Activated T-helper 1 cell treated with Interleukin-2 at 50 U/mL for 16 hours (primary cell): ENCODE results near the gene SMCO4.
"Not testable (repeated sequence)": the region's sequence is repeated elsewhere in the genome, so short reads cannot be mapped to it uniquely, and the experiment has no call there.

ENCODE experiments used
- DNase-seq: peaks from one replicate; pipeline ENCODE4 v3.0.0-alpha.2; 2020; ENCODE audit warnings: low read depth

Gene SMCO4, protein sequence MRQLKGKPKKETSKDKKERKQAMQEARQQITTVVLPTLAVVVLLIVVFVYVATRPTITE

DNA sequence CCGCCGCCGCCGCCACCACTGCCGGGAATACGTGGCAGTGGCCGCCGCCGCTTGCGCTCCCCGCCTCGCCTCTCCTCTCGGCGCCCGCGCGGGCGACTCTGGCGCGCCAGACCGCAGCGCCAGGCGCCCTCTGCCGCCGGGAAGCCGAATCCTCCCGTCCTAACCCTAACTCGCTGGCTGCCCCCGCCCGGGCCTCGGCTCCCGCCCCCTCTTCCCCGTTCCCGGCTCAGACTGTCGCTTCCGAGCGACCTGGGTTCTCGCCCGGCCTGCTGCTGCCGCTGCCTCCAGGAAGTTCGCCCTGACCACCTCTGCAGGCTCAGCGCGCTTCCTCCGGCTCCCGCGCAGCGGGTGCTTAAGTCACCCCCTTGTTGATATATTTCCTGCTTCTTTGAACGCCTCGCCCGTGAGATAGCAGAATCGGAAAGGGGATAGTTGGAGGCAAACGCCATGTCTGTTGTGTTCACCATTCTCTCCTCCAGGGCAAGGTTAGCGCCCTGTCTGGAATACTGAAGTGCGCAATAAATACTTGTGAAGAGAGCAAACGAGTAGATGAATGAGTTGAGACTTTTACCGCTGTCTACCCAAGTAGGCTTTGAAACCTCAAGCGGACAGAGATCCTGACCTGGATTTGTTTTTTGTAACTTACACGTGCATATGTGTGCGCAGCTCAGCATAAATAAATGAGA, at the start of gene SMCO4:
SMCO4 (minus strand) TSS at position 100 of the 686 bp plus-strand sequence. CDS start 64,202 bp downstream, outside the sequence.
- DNase-seq: peak; percentile 43

DNA sequence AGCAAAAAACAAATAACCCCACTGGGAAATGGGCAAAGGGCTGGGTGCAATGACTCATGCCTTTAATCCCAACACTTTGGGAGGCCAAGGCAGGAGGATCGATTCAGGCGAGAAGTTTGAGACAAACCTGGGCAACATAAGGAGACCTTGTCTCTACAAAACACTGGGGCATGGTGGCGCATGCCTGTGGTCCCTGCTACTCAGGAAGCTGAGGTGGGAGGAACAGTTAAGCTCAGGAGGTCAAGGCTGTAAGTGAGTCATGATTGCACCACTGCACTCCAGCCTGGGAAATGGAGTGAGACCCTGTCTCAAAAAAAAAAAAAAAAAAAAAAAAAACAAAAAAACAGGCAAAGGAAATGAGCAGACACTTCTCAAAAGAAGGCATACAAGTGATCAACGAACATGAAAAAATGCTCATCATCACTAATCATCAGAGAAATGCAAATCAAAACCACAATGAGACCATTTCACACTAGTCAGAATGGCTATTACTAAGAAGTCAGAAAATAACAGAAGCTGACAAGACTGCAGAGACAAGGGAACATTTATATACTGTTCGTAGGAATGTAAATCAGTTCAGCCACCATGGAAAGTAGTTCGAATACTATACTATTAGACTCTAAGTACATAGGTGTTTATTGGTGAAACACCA, 48.2 kb upstream of the SMCO4 start:
- DNase-seq: no peak

DNA sequence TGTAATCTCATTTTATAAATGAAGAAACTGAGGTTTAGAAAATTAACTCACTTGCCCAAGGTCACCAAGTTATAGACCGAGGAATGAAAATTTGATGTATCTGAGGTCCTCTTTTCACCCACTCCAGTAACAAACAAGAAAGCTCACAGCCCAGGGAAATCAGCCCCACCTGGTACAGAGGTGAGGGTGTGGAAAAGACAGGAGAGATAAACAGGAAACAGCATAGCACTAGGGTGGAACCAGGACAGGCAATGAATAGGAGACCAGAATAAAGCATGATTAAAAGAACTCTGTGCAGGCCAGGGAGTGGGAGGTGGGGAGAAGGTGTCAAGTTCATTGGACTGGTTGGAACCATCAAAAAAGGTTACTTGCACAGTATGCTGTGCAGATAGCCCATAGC, 46.2 kb upstream of the SMCO4 start:
- no peak for DNase-seq

DNA sequence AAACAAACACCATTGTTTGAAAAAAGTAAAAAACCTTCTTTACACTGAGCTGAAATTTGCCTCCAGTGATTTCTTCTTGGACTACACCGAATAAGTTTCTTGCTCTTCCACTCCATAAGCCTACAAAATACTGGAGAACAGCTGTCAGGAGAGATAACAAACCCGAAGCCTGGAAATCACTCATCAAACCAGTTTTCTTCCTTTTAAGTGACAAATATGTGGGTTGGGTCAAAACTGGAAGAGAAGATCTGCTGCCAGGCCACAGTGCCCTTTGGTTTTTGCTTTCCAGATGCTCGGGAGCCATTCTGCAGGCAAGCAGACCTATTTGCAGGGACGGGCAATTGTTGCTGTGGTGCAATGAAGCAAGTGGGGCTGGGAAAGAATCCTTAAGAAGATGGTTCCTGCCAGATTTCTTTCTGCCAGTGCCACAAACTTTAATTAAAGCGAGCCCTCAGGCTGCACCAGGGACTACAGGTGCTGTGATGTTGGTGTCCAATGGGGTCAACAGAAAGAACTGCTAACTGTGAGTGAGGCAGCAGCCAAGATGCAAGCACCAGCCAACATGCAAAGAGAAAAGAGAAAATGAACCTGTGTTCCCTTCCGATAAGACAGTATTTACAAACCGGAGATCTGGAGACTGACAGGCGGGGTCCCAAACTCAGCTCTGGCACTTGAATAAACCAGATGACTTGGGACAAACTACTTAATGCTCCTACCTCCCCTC, 44.8 kb upstream of the SMCO4 start:
- DNase-seq: no peak

DNA sequence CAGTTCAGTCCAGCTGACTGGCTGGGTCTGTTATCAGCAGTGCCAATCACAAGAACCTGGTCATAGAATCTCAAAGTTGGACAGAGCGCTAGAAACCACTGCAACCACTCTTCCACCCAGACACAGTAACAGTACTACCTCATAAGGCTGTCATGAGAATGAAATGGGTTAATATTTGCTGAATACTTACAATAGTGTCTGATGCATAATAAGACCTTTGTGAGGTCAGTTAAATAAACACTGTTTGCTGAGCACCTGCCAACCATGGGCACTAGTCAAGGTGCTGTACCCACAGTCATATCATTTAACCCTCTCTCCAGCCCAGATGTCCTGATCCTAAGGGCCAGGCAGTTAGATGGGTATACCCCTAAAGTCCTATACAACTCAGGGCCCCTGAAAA, 44.2 kb upstream of the SMCO4 start:
- DNase-seq: not testable (repeated sequence)

DNA sequence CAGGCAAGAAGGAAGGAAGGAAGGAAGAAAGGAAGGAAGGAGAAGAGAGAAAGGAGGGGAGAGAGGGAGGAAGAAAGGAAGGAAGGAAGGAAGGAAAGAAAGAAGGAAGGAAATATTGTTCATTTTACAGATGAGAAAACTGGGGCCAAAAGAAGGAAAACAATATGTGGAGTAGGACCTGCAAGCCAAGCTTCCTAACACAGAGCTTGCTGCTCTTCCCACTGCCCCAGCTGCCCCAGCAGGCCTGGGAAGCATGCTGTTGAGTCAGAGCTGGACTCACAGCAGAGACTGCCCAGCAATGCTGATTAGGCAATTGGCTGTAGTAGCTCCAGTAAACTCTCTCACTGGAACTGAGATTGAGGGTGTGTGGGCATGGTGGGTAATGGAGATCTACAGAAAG, 42.6 kb upstream of the SMCO4 start:
- no peak for DNase-seq

DNA sequence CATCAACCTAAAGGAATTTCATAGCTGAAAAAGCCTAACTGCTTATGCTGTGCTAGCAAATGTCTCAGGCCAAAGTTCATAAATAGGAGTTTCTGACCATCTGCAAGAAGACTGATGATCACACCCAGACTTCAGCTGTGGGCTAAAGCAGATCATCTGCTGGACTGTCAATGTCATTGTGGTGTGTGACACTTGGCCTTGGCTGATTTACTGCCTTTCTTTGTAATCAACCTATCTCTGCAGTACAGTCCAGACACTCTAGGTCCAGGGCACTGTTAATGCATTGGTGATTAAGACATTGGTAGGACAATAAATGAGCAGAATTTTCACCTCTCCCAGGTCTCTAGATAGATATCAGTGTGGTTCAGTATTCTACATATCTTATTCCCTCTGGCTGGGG, 40.3 kb upstream of the SMCO4 start:
- DNase-seq: no peak

DNA sequence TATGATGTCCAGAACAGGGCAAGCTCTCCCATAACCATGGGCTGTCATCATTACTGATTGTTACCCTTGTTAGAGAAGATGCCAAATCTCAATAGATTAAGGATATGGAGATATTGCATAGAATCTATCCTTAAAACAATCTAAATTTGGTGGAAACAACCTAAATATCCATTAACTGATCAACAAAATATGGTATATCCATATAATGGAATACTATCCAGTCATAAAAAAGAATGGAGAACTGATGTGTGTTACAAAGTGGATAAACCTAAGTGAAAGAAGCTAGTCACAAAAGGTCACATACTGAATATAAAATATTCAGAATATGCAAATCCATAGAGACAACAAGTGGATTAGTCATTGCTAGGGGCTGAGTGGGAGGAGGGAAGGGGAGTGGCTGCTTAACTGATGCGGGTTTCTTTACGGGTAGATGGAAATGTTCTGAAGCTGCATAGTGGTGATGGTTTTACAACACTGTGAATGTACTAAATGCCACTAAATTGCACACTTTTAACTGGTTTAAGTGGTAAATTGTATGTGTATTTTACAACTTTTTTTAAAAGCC, 36.1 kb upstream of the SMCO4 start:
- no peak for DNase-seq

DNA sequence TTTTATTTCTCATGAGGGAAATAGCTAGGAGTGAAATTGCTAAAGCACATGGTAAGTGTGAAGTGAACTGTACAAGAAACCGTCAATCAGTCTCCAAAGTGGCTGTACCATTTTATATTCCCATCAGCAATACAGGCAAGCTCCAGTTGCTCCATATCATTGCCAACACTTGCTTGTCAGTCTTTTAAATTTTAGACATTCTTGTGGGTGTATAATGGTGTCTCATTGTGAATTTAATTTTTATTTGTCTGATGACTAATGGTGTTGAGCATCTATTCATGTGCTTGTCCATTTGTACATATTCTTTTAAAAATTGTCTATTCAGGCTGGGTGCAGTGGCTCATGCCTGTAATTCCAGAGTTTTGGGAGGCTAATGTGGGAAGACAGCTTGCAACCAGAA, 34.1 kb upstream of the SMCO4 start:
- no peak for DNase-seq

DNA sequence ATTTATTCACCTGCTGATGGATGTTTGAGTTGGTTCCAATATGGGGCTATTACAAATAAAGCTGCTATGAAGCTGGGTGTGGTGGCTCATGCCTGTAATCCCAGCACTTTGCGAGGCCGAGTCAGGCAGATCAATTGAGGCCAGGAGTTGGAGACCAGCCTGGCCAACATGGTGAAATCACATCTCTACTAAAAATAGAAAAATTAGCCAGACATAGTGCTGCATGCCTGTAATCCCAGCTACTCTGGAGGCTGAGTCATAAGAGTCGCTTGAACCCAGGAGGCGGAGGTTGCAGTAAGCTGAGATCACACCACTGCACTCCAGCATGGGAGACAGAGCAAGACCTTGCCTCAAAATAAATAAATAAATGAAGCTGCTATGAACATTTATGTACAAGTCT, 33.7 kb upstream of the SMCO4 start:
- not testable (repeated sequence) for DNase-seq

DNA sequence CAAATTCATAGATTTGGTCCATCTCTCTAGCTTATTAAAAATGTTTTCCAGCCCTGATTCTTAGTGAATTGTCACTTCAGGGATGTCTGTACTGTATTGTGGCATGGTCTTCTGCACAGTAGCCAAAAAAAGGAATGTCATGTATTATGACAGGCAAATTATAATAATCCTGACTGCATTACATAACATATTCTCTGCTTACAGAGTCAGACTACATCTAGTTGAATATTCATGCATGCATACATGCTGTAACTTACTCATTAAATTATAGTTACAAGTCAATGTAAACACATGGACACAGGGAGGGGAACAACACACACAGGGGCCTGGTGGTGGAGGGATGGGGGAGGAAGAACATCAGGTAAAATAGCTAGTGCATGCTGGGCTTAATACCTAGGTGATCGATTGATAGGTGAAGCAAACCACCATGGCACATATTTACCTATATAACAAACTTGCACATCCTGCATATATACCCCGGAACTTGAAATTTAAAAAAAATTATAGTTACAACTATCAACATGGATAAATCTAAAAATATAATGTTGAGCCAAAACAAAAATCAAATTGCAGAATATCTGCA, 31.5 kb upstream of the SMCO4 start:
- DNase-seq: no peak

DNA sequence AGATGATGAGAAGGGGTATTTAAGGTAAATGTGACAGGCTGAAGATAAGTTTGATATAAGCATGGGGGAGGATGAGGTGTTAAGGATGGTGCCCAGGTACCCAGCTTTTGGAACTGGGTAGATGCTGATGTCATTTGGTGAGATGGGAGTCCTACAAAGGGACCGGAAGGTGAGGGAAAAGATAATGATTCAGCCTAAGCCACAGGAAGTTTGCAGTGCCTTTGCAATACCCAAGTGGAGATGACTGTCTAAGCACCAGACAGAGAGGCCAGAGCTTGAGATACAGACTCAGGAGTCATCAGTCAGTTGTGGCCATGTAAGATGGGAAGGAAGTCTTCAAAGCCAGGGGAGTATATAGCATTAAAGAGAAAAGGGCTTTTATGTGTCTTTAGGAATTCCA, 30.0 kb upstream of the SMCO4 start:
- no peak for DNase-seq

DNA sequence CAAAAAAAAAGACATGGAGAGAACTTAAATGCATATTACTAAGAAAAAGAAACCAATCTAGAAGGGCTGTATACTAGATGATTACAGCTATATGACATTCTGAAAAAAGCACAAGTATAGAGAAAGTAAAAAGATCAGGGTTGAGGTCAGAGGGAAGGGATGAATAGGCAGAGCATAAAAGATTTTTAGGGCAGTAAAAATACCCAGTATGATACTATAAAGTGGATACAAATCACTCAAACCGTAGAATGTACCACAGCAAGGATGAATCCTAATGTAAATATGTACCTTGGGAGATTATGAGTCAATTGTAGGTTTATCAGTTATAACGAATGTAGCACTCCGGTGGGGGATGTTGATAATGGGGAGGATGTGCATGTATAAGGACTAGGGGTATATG, 29.4 kb upstream of the SMCO4 start:
- no peak for DNase-seq

DNA sequence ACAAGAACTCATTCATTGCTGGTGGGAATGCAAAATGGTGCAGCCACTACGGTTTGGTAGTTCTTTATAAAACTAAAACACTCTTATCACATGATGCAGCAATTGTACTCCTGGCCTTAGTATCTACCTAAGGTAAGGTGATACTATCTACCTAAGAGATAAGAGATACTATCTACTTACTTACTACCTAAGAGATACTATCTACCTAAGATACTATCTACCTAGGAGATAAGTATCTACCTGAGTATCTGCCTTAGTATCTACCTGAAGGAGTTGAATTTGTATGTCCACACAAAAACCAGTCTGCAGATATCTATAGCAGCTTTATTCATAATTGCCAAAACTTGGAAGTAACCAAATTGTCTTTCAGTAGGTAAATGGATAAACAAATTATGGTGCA, 29.0 kb upstream of the SMCO4 start:
- DNase-seq: no peak

DNA sequence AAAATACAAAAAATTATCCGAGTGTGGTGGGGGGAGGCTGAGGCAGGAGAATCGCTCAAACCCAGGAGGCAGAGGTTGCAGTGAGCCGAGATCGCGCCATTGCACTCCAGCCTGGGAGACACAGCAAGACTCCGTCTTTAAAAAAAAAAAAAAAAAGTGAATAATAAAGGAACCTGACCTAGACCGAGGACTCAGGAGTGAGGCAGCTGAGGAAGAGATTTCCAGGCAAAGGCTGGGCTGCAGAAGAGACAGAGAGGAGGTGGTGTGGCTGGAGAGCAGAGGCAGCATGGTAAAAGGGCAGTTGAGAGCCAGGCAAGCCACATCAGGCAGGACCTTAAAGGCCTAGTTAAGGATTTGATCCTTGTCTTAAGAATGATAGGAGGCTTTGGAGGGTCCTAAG, 28.4 kb upstream of the SMCO4 start:
- DNase-seq: no peak

DNA sequence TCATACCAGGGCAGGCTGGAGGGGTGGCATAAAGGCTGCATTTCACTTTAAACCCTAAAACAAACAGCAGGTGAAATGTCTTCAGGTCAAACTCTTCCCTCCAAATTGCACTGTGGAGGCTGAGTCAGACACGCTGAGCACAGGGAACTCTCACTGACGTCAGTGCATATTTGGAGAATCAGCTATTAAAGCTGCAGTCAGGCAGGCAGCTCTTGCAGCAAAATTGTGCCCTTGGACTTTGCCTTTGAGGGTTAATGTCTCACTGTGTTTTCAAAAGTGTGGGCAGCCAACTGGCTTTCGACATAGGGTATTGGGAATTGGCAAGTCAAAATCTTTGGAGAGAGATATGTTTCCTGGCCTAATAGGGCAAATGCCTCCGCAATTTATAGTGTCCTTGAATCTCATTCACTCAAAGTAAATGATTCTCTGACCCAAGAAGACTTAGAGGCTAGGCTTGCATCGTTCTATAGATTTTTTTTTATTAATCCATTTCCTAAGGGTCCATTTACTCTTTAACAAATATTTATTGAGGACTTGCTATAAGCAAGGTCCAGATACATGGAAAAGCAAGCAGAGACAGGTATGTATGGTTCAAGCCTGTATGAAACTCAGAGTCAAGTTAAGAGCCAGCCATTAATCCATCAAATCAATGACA, 27.7 kb upstream of the SMCO4 start:
- no peak for DNase-seq

DNA sequence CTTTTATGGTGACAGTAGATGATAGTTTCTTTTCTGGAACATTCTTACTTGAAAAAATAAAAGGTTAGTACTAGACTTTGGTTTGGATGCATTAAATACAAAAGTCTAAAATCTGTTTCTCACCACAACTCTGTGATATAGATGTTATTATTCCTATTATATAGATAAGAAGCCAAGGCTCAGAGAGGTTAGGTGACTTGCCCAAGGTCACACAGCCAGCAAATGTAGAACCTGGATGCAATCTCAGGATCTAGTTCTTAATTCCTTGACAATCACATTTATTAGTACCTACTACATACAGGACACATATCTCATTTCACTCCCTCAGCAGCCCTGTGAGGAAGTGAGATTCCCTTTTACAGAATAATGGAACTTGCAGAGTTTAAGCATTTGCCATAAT, 26.3 kb upstream of the SMCO4 start:
- DNase-seq: no peak

DNA sequence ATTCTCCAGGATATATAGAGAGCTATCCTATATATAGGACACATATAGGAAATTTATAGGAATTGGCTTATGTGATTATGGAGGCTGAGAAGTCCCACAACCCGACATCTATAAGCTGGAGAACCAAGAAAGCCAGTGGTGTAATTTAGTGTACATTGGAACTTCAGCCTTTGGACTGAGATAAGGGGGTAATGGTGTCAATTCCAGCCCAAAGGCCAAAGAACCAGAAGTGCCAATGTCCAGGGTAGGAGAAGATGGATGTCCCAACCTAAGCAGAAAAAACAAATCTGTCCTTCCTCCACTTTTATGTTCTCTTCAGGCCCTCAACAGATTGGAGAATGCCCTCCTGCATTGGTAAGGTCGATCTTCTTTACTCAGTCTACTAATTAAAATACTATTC, 25.5 kb upstream of the SMCO4 start:
- no peak for DNase-seq

DNA sequence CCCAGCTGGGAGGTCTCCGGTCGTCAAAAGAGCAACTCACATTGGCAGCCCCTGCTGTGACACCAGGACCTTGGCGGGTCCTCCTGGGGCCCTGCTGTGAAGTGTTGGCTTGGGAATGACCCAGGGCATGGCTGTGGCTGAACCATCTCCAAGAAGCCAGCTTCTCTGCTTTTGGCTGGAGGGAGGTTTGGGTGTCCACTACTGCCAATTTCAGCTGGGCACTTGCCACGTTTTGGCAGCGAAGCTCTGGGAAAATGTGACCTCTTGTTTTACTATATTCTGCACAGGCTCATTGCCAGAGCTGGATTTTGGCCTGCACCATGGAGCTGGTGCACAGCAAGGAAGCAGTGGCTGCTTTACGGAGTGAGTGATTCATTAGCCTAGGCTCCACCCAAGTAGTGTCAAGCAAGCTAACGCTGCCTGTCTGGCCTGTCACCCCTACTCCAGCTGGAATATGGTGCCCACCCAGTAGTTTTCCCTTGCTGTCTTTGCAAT, 24.3 kb upstream of the SMCO4 start:
- no peak for DNase-seq

DNA sequence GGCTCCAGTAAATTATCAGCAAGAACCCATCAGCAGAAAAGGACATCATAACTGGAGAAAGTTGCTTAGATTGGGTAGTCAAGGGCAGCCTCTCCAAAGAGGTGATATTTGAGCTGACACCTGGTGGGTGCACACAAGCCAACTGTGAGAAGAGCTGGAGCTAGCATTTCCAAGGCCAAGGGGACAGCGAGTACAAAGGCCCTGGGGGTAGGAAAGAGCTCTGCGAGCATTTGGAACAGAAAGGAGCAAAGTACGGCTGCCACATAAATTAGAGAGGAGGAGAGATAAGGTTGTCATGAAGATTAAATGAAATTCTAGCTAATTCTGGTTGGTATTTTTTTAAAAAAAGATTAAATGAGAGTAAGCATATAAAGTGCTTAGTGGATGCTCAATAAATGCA, 21.7 kb upstream of the SMCO4 start:
- DNase-seq: no peak

DNA sequence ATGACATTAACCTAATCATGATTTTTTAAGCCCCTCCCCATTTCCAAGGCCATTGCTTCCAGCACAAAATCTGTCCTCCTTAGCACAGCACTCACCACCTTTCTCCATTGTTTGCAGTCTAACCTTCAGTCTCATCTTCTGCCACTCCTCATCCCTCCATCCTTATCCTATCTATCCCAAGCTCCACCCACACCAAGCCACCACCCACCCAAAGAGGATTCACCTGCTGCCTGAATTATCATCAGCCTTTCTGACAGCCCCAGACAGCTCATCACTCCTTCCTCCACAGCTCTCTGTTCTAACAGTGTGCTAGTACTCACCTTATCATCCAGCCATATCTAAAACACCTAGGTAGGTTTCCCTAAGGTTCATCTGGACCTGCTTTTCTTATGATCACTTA, 20.7 kb upstream of the SMCO4 start:
- no peak for DNase-seq
